Esophagus muscularis mucosa (tissue), 4 donors: Measurements from ENCODE around the gene RAB6A. TPM values are rescaled to one million over a fixed set of nuclear protein-coding genes. Genes with fewer than 3 reads are reported as not detected.
"Not testable (repeated sequence)": the region's sequence is repeated elsewhere in the genome, so short reads cannot be mapped to it uniquely, and the experiment has no call there.

Experiments used
- DNase-seq: peaks from one replicate; pipeline ENCODE4 v3.0.0-alpha.2; 2017; ENCODE audit errors: extremely low spot score
- H3K27ac ChIP-seq, 4 donors: fragments of 200-600 bp; sonication (generic); replicated peaks in 1 of 4; 1 replicate in 3 of 4; 2 replicates in 1 of 4; pipeline ENCODE4 v1.5.1; 2016 to 2019; ENCODE audit warnings: mild to moderate bottlenecking in 1 of 4
- H3K27me3 ChIP-seq, 4 donors: fragments of 200-600 bp; sonication (generic); one replicate each; pipeline versions ENCODE4 v1.5.1 to v1.6.0; 2016 to 2019
- H3K36me3 ChIP-seq, 4 donors: fragments of 200-600 bp; sonication (generic); one replicate each; pipeline ENCODE4 v1.5.1; 2016 to 2019
- H3K4me1 ChIP-seq, 4 donors: fragments of 200-600 bp; sonication (generic); one replicate each; pipeline ENCODE4 v1.5.1; 2016 to 2019
- H3K4me3 ChIP-seq, 4 donors: fragments of 200-600 bp; sonication (generic); 1 replicate in 2 of 4; 2 replicates in 2 of 4; pipeline ENCODE4 v1.5.1; 2016 to 2019; ENCODE audit warnings: mild to moderate bottlenecking in 4 of 4, moderate library complexity in 1 of 4
- H3K9me3 ChIP-seq, 4 donors: fragments of 200-600 bp; sonication (generic); 1 replicate in 3 of 4; 2 replicates in 1 of 4; pipeline ENCODE4 v1.5.1; 2016 to 2019
- EP300 ChIP-seq: sonication (generic); formaldehyde crosslinking; IDR thresholded peaks from one replicate; pipeline ENCODE4 v1.6.1; 2017; ENCODE audit warnings: antibody characterized with exemption
- POLR2A ChIP-seq: fragments of 450-650 bp; IDR thresholded peaks from one replicate; pipeline ENCODE4 v1.6.1; 2017; ENCODE audit warnings: antibody characterized with exemption, moderate library complexity, mild to moderate bottlenecking, low read depth
- POLR2AphosphoS5 ChIP-seq, 2 donors: sonication (generic); formaldehyde crosslinking; IDR thresholded peaks; one replicate each; pipeline ENCODE4 v1.6.1; 2017; ENCODE audit warnings: antibody characterized with exemption in 2 of 2
- WGBS: methylation state at CpG from one replicate; pipeline ENCODE4 v1.1.5; 2018; 5-methylcytosine and 5-hydroxymethylcytosine counted together
- intact Hi-C: fragments of 100-400 bp; cut with DNase I; formaldehyde crosslinking; loops from one replicate; pipeline ENCODE4 v1.15.1; 2023
- total RNA-seq, 4 donors: library from RNA; depleted of rRNA; stranded (reverse); fragments of >200 nt; gene quantifications; one replicate each; pipeline versions ENCODE4 v1.1.0 to v1.2.1, GENCODE V29; 2016
- TF ChIP-seq, protein P1 (sequence below), 3 experiments: fragments of 200-600 bp in 2 of 3; fragments of 450-650 bp in 1 of 3; sonication (generic) in 2 of 3; IDR thresholded peaks; one replicate each; pipeline ENCODE4 v1.5.1; 2017 to 2019; ENCODE audit warnings: antibody characterized with exemption in 3 of 3, mild to moderate bottlenecking in 2 of 3, moderate library complexity in 1 of 3

Gene RAB6A
- total RNA-seq, 4 donors from 2014 or later: 107 to 161 (median 134) TPM

DNA sequence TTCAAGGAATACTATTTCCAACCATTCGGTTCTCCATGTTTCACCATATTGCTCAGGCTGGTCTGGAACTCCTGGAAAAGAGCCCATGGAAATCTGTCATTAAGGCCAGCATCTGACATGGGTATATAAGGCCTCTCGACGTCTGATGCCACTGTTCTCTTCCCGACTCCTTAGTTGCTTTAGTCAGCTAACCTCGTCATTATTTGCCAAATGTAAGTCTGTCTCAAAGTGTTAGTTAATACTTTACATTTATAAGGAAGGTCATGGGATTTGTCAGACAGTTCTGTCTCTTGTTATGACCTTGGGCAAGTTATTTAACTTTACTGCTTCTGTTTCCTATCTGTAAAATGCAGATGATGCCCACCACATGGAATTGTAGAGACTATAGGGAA is 28.4 kb upstream of the RAB6A start:
- Histone ChIP-seq H3K36me3 (peaks cover 0 to 8% (median 0%) of the 10 kb centered on the region in 4 donors), H3K9me3 (no peaks in the 10 kb centered on the region), H3K27ac (peak overlapping the region; percentile 72 to 90 (median 88)), H3K4me3 (no peak overlapping the region), H3K27me3 (no peaks in the 10 kb centered on the region), H3K4me1 (peaks cover 11 to 22% (median 18%) of the 10 kb centered on the region in 4 donors)
- TF ChIP-seq, protein P1, sequence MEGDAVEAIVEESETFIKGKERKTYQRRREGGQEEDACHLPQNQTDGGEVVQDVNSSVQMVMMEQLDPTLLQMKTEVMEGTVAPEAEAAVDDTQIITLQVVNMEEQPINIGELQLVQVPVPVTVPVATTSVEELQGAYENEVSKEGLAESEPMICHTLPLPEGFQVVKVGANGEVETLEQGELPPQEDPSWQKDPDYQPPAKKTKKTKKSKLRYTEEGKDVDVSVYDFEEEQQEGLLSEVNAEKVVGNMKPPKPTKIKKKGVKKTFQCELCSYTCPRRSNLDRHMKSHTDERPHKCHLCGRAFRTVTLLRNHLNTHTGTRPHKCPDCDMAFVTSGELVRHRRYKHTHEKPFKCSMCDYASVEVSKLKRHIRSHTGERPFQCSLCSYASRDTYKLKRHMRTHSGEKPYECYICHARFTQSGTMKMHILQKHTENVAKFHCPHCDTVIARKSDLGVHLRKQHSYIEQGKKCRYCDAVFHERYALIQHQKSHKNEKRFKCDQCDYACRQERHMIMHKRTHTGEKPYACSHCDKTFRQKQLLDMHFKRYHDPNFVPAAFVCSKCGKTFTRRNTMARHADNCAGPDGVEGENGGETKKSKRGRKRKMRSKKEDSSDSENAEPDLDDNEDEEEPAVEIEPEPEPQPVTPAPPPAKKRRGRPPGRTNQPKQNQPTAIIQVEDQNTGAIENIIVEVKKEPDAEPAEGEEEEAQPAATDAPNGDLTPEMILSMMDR (IDR thresholded peaks at IDR 0.05): no peak
- TF ChIP-seq POLR2AphosphoS5 (IDR thresholded peaks at IDR 0.05) (no peak), EP300 (no peak), POLR2A (no peak)
- DNase-seq: no peak
- intact Hi-C loops: loop anchor here (5.0 kb wide), 1 partner anchor 88 kb away; the partner anchor contains the start of genes COA4 and PAAF1
- 67% methylated on average over 5 of the region's 5 CpGs for WGBS

- H3K36me3 ChIP-seq: peaks cover 0 to 8% (median 0%) of the 10 kb centered on the region in 4 donors
- H3K4me3 ChIP-seq: peak within 1 kb of the TSS; percentile 67 to 97 (median 72)
- WGBS: 7% methylated on average over 39 of the region's 44 CpGs
- peaks cover 11 to 22% (median 18%) of the 10 kb centered on the region in 4 donors for H3K4me1 ChIP-seq
- TF ChIP-seq POLR2AphosphoS5 (IDR thresholded peaks at IDR 0.05) (peak; percentile 40 to 74), POLR2A (no peak), EP300 (no peak)
- TF ChIP-seq, protein P1 (IDR thresholded peaks at IDR 0.05): peak in 1 of 3 experiments; percentile 26
- no peaks in the 10 kb centered on the region for H3K27me3 ChIP-seq
- intact Hi-C loops: loop anchor here (5.0 kb wide), 1 partner anchor 89 kb away; the partner anchor contains the start of genes COA4 and PAAF1
- H3K9me3 ChIP-seq: no peaks in the 10 kb centered on the region
- H3K27ac ChIP-seq: peak within 1 kb of the TSS; percentile 72 to 90 (median 88)
- DNase-seq: peak; percentile 97
Observed at GRCh38 chr11:73787643-73788558, 27.0 kb upstream of the RAB6A start, which contains the start of gene MRPL48. TSS of gene MRPL48 (plus strand) at chr11:73787874. CDS start at chr11:73787972, 98 bp downstream.

GRCh38 chr11:73787051-73787642 is 26.3 kb upstream of the RAB6A start:
- Histone ChIP-seq H3K4me3 (peak overlapping the region; percentile 67 to 97 (median 72)), H3K27me3 (no peaks in the 10 kb centered on the region), H3K36me3 (peaks cover 0 to 7% (median 0%) of the 10 kb centered on the region in 4 donors), H3K9me3 (no peaks in the 10 kb centered on the region), H3K4me1 (peaks cover 11 to 22% (median 18%) of the 10 kb centered on the region in 4 donors), H3K27ac (peak overlapping the region; percentile 72 to 90 (median 88))
- intact Hi-C loops: loop anchor here (5.0 kb wide), 1 partner anchor 90 kb away; the partner anchor contains the start of genes COA4 and PAAF1
- WGBS: 54% methylated on average over 17 of the region's 17 CpGs
- TF ChIP-seq, protein P1 (IDR thresholded peaks at IDR 0.05): no peak
- no peak for TF ChIP-seq EP300
- no peak for TF ChIP-seq POLR2AphosphoS5 (IDR thresholded peaks at IDR 0.05)
- no peak for TF ChIP-seq POLR2A
- no peak for DNase-seq

GRCh38 chr11:73785467-73785866 is 24.6 kb upstream of the RAB6A start:
- peaks cover 11 to 22% (median 18%) of the 10 kb centered on the region in 4 donors for H3K4me1 ChIP-seq
- not testable (repeated sequence) for H3K27ac ChIP-seq, DNase-seq, H3K27me3 ChIP-seq, H3K9me3 ChIP-seq, H3K36me3 ChIP-seq, H3K4me3 ChIP-seq
- intact Hi-C loops: loop anchor here (5.0 kb wide), 1 partner anchor 92 kb away; the partner anchor contains the start of genes COA4 and PAAF1

- Histone ChIP-seq H3K4me3 (no peak overlapping the region), H3K27ac (no peak overlapping the region), H3K27me3 (no peaks in the 10 kb centered on the region), H3K36me3 (no peaks in the 10 kb centered on the region), H3K4me1 (peaks cover 16 to 27% (median 23%) of the 10 kb centered on the region in 4 donors), H3K9me3 (no peaks in the 10 kb centered on the region)
- intact Hi-C loops: loop anchor here (5.0 kb wide), 1 partner anchor 93 kb away; the partner anchor contains the start of genes COA4 and PAAF1
- WGBS: 91% methylated on average over 1 of the region's 1 CpG
- no peak for DNase-seq
- no peak for TF ChIP-seq EP300
- no peak for TF ChIP-seq POLR2AphosphoS5 (IDR thresholded peaks at IDR 0.05)
- TF ChIP-seq, protein P1 (IDR thresholded peaks at IDR 0.05): no peak
Observed at GRCh38 chr11:73784734-73785133, 23.9 kb upstream of the RAB6A start.
